Measurements from ENCODE around the gene TRERF1.

The TRERF1 gene

GRCh38 chr6:42251500-42251899 is 200.2 kb downstream of the TRERF1 start:
- DNase-seq (ENCODE audit: low spot score), result no peak

- DNase-seq (ENCODE audit: low spot score), result no peak
Observed at GRCh38 chr6:42250274-42250931, 201.3 kb downstream of the TRERF1 start.

GRCh38 chr6:42249279-42249678 is 202.4 kb downstream of the TRERF1 start:
- DNase-seq (ENCODE audit: low spot score), result no peak

- DNase-seq (ENCODE audit: low spot score), result no peak
Observed at GRCh38 chr6:42243046-42243445, 208.7 kb downstream of the TRERF1 start.

- DNase-seq (ENCODE audit: low spot score), result no peak
Observed at GRCh38 chr6:42241915-42242314, 209.8 kb downstream of the TRERF1 start.

- no peak for DNase-seq (ENCODE audit: low spot score)
Observed at GRCh38 chr6:42239736-42240375, 211.9 kb downstream of the TRERF1 start.

- DNase-seq (ENCODE audit: low spot score), result no peak
Observed at GRCh38 chr6:42239333-42239732, 212.4 kb downstream of the TRERF1 start.

GRCh38 chr6:42237857-42238256 is 213.9 kb downstream of the TRERF1 start:
- DNase-seq (ENCODE audit: low spot score), result no peak

GRCh38 chr6:42236682-42237473 is 214.8 kb downstream of the TRERF1 start:
- no peak for DNase-seq (ENCODE audit: low spot score)

- DNase-seq (ENCODE audit: low spot score), result no peak
Observed at GRCh38 chr6:42236030-42236429, 215.7 kb downstream of the TRERF1 start.

GRCh38 chr6:42232035-42232434 is 219.7 kb downstream of the TRERF1 start:
- no peak for DNase-seq (ENCODE audit: low spot score)

GRCh38 chr6:42230345-42231321 is 221.1 kb downstream of the TRERF1 start:
- DNase-seq (ENCODE audit: low spot score), result peak; percentile 26

- DNase-seq (ENCODE audit: low spot score), result no peak
Observed at GRCh38 chr6:42229506-42230119, 222.1 kb downstream of the TRERF1 start.

- no peak for DNase-seq (ENCODE audit: low spot score)
Observed at GRCh38 chr6:42228305-42228704, 223.4 kb downstream of the TRERF1 start.

- no peak for DNase-seq (ENCODE audit: low spot score)
Observed at GRCh38 chr6:42227173-42227850, 224.4 kb downstream of the TRERF1 start.

- DNase-seq (ENCODE audit: low spot score), result peak; percentile 67
Observed at GRCh38 chr6:42226645-42227143, 225.0 kb downstream of the TRERF1 start.

GRCh38 chr6:42226161-42226611 is 225.5 kb downstream of the TRERF1 start:
- DNase-seq (ENCODE audit: low spot score), result peak; percentile 43

GRCh38 chr6:42225419-42225818 is 226.3 kb downstream of the TRERF1 start:
- DNase-seq (ENCODE audit: low spot score), result no peak

GRCh38 chr6:42225029-42225339 is 226.7 kb downstream of the TRERF1 start:
- DNase-seq (ENCODE audit: low spot score), result no peak

- peak; percentile 98 for DNase-seq (ENCODE audit: low spot score)
Observed at GRCh38 chr6:42224222-42225028, 227.3 kb downstream of the TRERF1 start.
